ENCODE results near the gene DBP.

- TF ChIP-seq SIN3A (IDR thresholded peaks at IDR 0.05; ENCODE audit: borderline replicate concordance, insufficient read depth, low read length) (no peak), TAF1 (IDR thresholded peaks at IDR 0.05; ENCODE audit: borderline replicate concordance, insufficient read depth, low read length) (no peak), POLR2AphosphoS5 (IDR thresholded peaks at IDR 0.05; ENCODE audit: low read depth, low read length) (no peak), REST (IDR thresholded peaks at IDR 0.05; ENCODE audit: insufficient read depth in 1 of 2, low read depth in 2 of 2, low read length in 2 of 2) (no peak), FOXP2 (optimal IDR thresholded peaks at IDR 0.05; ENCODE audit: borderline replicate concordance, extremely low read depth, extremely low read length, insufficient read depth) (no peak)
Measured at GRCh38 chr19:48616491-48617056, 20.6 kb downstream of the DBP start.
